Measurements from ENCODE around the gene RFNG.

DNA sequence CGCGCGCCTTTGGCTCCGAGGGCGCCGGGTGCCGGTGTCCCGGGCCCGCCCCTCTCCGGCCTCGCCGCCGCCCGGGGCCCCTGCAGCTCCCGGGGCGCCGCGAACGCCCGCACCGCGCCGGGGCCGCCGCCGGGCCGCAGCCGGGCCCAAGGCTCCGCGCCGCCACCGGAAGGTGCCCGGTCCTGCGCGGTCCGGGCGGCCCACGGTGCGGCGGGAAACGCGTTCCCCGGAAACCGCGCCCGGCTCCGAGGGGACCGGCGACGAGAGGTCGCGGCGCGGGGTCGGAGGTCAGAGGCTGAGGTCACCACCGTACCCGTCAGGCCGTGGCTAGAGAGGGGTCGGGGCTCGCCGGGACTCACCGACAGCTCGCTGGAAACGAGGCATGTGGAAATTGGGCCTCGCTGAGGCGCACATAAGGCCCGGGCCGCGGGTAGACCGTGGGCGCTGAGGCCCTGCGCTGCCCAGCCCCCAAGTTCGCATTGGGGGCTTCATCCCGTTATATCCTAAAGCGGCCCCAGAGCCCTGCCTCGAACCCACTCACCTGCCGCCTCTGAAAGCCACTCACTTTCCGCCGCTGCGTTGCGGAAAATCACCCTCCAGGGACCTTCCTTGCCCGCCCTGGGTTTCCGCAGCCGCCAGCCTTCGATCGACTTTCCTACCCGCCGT lies 14.2 kb upstream of the RFNG start, which contains the start of gene DUS1L:
- TF ChIP-seq POLR2A (IDR thresholded peaks at IDR 0.05) (peak in 1 of 2 donors; percentile 20), POLR2AphosphoS5 (IDR thresholded peaks at IDR 0.05; ENCODE audit: insufficient read depth in 1 of 2, low read depth in 1 of 2) (peak in 1 of 2 donors; percentile 64)
- TF ChIP-seq, protein P1, sequence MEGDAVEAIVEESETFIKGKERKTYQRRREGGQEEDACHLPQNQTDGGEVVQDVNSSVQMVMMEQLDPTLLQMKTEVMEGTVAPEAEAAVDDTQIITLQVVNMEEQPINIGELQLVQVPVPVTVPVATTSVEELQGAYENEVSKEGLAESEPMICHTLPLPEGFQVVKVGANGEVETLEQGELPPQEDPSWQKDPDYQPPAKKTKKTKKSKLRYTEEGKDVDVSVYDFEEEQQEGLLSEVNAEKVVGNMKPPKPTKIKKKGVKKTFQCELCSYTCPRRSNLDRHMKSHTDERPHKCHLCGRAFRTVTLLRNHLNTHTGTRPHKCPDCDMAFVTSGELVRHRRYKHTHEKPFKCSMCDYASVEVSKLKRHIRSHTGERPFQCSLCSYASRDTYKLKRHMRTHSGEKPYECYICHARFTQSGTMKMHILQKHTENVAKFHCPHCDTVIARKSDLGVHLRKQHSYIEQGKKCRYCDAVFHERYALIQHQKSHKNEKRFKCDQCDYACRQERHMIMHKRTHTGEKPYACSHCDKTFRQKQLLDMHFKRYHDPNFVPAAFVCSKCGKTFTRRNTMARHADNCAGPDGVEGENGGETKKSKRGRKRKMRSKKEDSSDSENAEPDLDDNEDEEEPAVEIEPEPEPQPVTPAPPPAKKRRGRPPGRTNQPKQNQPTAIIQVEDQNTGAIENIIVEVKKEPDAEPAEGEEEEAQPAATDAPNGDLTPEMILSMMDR (IDR thresholded peaks at IDR 0.05) = no peak

Data from vagina (tissue), 2 donors.